Uterus (tissue), 2 donors: ENCODE measurements around the gene NEURL1B.

Experiments used
- POLR2A ChIP-seq, 2 donors: fragments of 450-650 bp; IDR thresholded peaks; one replicate each; pipeline ENCODE4 v1.6.1; 2016; ENCODE audit warnings: antibody characterized with exemption in 2 of 2, mild to moderate bottlenecking in 1 of 2, moderate library complexity in 1 of 2
- TF ChIP-seq, protein P1 (sequence below), 4 experiments: fragments of 200-600 bp in 2 of 4; fragments of 450-650 bp in 2 of 4; sonication (generic) in 2 of 4; IDR thresholded peaks; one replicate each; pipeline ENCODE4 v1.5.1; 2016 to 2019; ENCODE audit warnings: antibody characterized with exemption in 4 of 4, mild to moderate bottlenecking in 2 of 4, moderate library complexity in 1 of 4

DNA sequence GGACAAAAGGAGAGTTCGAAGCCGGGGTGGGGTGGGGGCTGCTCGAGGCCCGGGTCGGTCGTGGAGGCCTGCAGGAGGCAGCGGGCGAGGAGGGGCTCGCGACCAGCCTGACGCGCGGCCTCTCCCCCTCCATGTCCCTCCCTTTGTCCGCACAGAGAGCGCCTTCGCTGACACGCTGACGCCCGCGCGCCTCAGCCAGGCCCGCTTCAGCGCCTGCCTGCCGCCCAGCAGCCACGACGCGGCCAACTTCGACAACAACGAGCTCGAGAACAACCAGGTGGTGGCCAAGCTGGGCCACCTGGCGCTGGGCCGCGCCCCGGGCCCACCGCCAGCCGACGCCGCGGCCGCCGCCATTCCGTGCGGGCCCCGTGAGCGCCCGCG, 42.2 kb downstream of the NEURL1B start:
- TF ChIP-seq POLR2A (IDR thresholded peaks at IDR 0.05) = no peak
- TF ChIP-seq, protein P1, sequence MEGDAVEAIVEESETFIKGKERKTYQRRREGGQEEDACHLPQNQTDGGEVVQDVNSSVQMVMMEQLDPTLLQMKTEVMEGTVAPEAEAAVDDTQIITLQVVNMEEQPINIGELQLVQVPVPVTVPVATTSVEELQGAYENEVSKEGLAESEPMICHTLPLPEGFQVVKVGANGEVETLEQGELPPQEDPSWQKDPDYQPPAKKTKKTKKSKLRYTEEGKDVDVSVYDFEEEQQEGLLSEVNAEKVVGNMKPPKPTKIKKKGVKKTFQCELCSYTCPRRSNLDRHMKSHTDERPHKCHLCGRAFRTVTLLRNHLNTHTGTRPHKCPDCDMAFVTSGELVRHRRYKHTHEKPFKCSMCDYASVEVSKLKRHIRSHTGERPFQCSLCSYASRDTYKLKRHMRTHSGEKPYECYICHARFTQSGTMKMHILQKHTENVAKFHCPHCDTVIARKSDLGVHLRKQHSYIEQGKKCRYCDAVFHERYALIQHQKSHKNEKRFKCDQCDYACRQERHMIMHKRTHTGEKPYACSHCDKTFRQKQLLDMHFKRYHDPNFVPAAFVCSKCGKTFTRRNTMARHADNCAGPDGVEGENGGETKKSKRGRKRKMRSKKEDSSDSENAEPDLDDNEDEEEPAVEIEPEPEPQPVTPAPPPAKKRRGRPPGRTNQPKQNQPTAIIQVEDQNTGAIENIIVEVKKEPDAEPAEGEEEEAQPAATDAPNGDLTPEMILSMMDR (IDR thresholded peaks at IDR 0.05) = no peak
